Upper lobe of right lung (tissue), 1 donor: ENCODE results near the gene VN1R2. TPM values are rescaled to one million over a fixed set of nuclear protein-coding genes. Genes with fewer than 3 reads are reported as not detected.
"Not testable (repeated sequence)": the region's sequence is repeated elsewhere in the genome, so short reads cannot be mapped to it uniquely, and the experiment has no call there.

ENCODE experiments used
- ATAC-seq: fragments of 200-7000 bp; cut with Tn5 transposase; one replicate; pipeline ENCODE4 v1.9.1; 2020; ENCODE audit warnings: mild to moderate bottlenecking, moderate library complexity
- DNase-seq: peaks from one replicate; pipeline ENCODE4 v3.0.0-alpha.2; 2020
- H3K27ac ChIP-seq: fragments of 200-600 bp; one replicate; pipeline ENCODE4 v1.8.0; 2022
- H3K27me3 ChIP-seq: fragments of 200-600 bp; one replicate; pipeline ENCODE4 v1.8.0; 2022; ENCODE audit warnings: mild to moderate bottlenecking
- H3K36me3 ChIP-seq: fragments of 200-600 bp; one replicate; pipeline ENCODE4 v1.8.0; 2022
- H3K4me1 ChIP-seq: fragments of 200-600 bp; one replicate; pipeline ENCODE4 v1.8.0; 2022
- H3K4me3 ChIP-seq: fragments of 200-600 bp; one replicate; pipeline ENCODE4 v1.8.0; 2022; ENCODE audit warnings: mild to moderate bottlenecking
- H3K9me3 ChIP-seq: fragments of 200-600 bp; one replicate; pipeline ENCODE4 v1.8.0; 2022
- intact Hi-C: fragments of 100-400 bp; cut with DNase I; formaldehyde crosslinking; loops from one replicate; pipeline ENCODE4 v1.11.0; 2022
- long read RNA-seq: library from polyadenylated mRNA; unstranded; transcript quantifications from one replicate; pipeline ENCODE4 v2.0.0, GENCODE V29; 2021
- total RNA-seq: library from RNA; stranded (reverse); fragmentation: NEBNext Ultra II Directional; extraction: Animal tissue kit (Norgen Biotek cat#: 25700); gene quantifications from one replicate; pipeline ENCODE4 v1.2.1, GENCODE V29; 2021
- TF ChIP-seq, protein P1 (sequence below): fragments of 200-600 bp; IDR thresholded peaks from one replicate; pipeline ENCODE4 v1.8.0; 2022; ENCODE audit warnings: antibody characterized with exemption
- donor health status: DM: no; HTN: yes; CAD: no; lungs with severe emphysema.

The VN1R2 gene, protein sequence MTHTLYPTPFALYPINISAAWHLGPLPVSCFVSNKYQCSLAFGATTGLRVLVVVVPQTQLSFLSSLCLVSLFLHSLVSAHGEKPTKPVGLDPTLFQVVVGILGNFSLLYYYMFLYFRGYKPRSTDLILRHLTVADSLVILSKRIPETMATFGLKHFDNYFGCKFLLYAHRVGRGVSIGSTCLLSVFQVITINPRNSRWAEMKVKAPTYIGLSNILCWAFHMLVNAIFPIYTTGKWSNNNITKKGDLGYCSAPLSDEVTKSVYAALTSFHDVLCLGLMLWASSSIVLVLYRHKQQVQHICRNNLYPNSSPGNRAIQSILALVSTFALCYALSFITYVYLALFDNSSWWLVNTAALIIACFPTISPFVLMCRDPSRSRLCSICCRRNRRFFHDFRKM
- not detected for total RNA-seq
- long read RNA-seq, result 0 reads

DNA sequence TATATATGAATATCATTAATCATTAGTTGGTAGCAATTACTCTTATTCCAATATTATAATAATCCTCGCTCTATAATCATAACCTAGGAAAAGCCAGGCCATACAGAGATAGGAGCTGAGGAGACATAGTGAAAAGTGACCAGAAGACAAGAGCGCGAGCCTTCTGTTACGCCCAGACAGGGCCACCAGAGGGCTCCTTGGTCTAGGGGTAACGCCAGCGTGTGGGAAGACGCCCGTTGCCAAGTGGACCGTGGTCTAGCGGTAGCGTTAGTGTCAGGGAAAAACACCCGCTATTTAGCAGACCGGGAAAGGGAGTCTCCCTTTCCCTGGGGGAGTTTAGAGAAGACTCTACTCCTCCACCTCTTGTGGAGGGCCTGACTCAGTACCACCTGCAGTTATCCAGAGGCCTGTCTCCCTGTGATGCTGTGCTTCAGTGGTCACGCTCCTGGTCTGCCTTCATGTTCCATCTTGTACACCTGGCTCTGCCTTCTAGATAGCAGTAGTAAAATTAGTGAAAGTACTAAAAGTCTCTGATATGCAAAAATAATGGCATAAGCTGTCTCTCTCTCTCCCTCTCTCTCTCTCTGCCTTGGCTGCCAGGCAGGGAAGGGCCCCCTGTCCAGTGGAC, at the start of gene VN1R2:
Gene VN1R2 (plus strand): TSS at position 578 of the 628 bp plus-strand sequence. CDS start 84 bp downstream, outside the sequence.
- intact Hi-C loops, H3K9me3 ChIP-seq, H3K4me3 ChIP-seq, H3K27ac ChIP-seq, H3K27me3 ChIP-seq, ATAC-seq, H3K4me1 ChIP-seq, DNase-seq, H3K36me3 ChIP-seq: not testable (repeated sequence)

DNA sequence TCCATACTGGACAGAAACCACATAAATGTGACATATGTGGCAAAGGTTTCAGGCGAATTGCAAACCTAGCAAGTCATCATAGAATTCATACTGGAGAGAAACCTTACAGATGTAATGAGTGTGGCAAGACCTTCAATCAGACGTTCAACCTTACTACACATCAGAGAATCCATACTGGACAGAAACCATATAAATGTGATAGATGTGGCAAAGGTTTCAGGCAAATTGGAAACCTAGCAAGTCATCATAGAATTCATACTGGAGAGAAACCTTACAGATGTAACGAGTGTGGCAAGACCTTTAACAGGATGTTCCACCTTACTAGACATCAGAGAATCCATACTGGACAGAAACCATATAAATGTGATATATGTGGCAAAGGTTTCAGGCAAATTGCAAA, 46.5 kb upstream of the VN1R2 start:
- Histone ChIP-seq H3K36me3 (peaks cover 15% of the 10 kb centered on the region), H3K9me3 (peaks cover 86% of the 10 kb centered on the region)
- H3K4me1 ChIP-seq, DNase-seq, intact Hi-C loops, H3K27me3 ChIP-seq, H3K27ac ChIP-seq, ATAC-seq, H3K4me3 ChIP-seq: not testable (repeated sequence)

DNA sequence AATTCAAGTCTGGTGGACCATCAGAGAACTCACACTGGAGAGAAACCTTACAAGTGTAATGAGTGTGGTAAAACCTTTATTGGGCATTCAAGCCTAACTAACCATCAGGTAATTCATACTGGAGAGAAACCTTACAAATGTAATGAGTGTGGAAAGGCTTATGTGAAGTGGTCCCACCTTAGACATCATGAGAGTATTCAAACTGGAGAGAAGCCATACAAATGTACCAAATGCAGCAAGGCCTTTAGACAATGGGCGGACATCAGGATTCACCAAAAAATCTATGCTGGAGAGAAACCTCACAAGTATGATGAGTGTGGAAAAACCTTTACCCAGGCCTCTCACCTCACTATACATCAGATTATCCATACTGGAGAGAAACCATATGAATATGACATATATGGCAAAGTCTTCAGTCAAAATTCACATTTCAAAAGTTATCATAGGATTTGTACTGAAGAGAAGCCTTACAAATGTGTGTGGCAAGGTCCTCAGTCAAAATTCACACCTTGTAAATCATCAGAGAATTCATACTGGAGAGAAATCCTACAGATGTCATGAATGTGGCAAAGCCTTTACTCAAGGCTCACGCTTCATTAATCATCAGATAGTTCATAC, 45.3 kb upstream of the VN1R2 start:
- DNase-seq, result no peak
- Histone ChIP-seq H3K27ac (no peak overlapping the region), H3K4me1 (no peaks in the 10 kb centered on the region), H3K36me3 (peaks cover 15% of the 10 kb centered on the region), H3K4me3 (no peak overlapping the region), H3K9me3 (peaks cover 98% of the 10 kb centered on the region), H3K27me3 (no peaks in the 10 kb centered on the region)
- TF ChIP-seq, protein P1, sequence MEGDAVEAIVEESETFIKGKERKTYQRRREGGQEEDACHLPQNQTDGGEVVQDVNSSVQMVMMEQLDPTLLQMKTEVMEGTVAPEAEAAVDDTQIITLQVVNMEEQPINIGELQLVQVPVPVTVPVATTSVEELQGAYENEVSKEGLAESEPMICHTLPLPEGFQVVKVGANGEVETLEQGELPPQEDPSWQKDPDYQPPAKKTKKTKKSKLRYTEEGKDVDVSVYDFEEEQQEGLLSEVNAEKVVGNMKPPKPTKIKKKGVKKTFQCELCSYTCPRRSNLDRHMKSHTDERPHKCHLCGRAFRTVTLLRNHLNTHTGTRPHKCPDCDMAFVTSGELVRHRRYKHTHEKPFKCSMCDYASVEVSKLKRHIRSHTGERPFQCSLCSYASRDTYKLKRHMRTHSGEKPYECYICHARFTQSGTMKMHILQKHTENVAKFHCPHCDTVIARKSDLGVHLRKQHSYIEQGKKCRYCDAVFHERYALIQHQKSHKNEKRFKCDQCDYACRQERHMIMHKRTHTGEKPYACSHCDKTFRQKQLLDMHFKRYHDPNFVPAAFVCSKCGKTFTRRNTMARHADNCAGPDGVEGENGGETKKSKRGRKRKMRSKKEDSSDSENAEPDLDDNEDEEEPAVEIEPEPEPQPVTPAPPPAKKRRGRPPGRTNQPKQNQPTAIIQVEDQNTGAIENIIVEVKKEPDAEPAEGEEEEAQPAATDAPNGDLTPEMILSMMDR, result no peak
- no peak for ATAC-seq
- intact Hi-C loops, result no loop called here

DNA sequence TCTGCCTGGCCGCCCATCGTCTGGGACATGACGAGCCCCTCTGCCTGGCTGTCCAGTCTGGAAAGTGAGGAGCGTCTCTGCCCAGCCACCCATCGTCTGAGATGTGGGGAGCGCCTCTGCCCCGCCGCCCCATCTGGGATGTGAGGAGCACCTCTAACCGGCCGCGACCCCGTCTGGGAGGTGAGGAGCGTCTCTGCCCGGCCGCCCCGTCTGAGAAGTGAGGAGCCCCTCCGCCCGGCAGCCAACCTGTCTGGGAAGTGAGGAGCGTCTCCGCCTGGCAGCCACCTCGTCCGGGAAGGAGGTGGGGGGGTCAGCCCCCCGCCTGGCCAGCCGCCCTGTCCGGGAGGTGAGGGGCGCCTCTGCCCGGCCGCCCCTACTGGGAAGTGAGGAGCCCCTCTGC, 35.4 kb upstream of the VN1R2 start:
- peaks cover 72% of the 10 kb centered on the region for H3K9me3 ChIP-seq
- ATAC-seq, H3K27me3 ChIP-seq, H3K36me3 ChIP-seq, H3K4me3 ChIP-seq, H3K27ac ChIP-seq, intact Hi-C loops, H3K4me1 ChIP-seq, DNase-seq: not testable (repeated sequence)

DNA sequence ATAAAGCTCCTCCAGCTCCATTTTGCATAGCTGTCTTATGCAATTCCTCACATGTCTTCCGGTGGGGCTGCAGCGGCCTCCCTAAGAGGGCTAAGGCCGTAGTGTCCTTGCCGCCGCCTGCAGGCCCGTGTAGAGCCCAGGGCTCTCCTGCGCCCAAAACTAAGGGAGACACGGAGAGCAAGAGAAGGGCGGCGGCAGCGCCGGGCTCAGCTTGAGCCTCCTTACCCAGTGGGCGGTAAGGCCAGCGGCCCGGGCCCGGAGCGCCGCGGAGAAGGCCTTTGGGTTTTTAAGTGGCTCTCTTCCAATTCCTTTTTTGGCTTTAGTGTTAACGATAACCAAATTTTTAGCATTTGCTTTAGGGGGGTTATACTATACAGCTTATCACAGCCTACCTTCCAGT, 33.5 kb upstream of the VN1R2 start:
- DNase-seq (no peak), ATAC-seq (no peak)
- Histone ChIP-seq H3K9me3 (peaks cover 70% of the 10 kb centered on the region), H3K4me1 (no peaks in the 10 kb centered on the region), H3K27ac (no peak overlapping the region), H3K4me3 (no peak overlapping the region), H3K27me3 (no peaks in the 10 kb centered on the region), H3K36me3 (no peaks in the 10 kb centered on the region)
- TF ChIP-seq, protein P1, result no peak
- intact Hi-C loops, result no loop called here

DNA sequence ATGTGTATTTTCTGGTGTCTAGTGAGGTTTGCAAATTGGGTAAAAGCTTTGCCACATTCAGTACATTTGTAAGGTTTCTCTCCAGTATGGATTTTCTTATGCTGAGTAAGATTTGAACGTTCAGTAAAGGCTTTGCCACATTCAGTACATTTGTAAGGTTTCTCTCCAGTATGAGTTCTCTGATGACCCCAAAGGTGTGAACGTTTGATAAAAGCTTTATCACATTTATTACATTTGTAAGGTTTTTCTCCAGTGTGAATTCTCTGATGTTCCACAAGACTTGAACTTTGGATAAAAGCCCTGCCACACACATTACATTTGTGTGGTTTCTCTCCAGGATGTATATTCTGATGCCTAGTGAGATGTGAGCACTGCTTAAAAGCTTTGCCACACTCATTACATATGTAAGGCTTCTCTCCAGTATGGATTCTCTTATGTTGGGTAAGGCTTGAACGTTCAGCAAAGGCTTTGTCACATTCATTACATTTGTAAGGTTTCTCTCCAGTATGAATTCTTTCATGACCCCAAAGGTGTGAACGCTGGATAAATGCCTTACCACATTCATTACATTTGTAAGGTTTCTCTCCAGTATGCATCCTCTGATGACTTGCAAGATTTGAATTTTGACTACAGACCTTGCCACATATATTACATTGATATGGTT, 20.8 kb upstream of the VN1R2 start:
- DNase-seq (no peak), ATAC-seq (no peak)
- no peak overlapping the region for H3K27ac ChIP-seq
- H3K36me3 ChIP-seq, result peaks cover 16% of the 10 kb centered on the region
- TF ChIP-seq, protein P1, result no peak
- no peaks in the 10 kb centered on the region for H3K4me1 ChIP-seq
- H3K4me3 ChIP-seq, result no peak overlapping the region
- intact Hi-C loops, result no loop called here
- no peaks in the 10 kb centered on the region for H3K27me3 ChIP-seq
- peaks cover 93% of the 10 kb centered on the region for H3K9me3 ChIP-seq
